Islet of Langerhans (tissue), 1 donor: ENCODE data around the gene CNTNAP2.
A peak's percentile ranks its signal among the peaks of the same experiment; 100 is the strongest.

ENCODE experiments used
- FAIRE-seq: peaks from one replicate; lab custom pipeline; 2011; peaks lifted over from hg19 to GRCh38; lab: Jason Lieb, UNC

The CNTNAP2 gene

DNA sequence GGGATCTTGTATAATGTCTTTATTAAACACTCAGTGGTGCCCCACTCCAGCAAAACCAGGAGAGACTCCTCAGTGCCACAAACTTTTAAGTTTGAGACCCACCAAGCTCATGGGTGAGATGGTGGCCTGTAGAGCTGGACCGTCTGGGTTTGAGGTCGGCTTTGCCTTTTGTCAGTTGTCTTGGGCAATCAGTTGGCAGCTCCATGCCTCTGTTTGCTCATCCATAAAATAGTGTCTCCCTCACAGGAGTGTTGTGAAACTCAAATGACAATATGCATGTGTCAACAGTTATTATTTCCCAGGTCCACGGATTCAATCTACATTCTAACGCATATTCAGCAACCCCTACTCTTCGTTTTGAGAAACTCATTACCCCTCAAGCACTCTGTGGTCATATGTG is 2106.1 kb downstream of the CNTNAP2 start:
- no peak for FAIRE-seq

DNA sequence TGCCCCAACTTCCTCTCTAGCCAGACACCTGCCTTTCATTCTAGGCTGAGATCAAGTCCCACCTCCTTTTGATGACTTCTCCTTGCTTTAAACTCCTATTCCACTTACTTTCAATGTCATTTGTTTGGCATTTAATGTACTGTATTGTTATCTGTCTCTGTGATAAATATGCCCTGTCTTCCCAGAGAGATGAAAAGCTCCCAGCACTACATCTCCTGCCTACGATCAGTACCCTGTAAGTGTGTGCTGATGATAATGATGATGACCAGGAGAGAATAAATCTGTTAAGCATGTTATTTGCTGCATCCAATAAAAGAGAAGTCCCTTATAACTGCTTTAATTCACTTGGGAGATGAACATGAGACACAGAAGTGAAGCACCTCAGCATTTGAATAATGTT is 2106.6 kb downstream of the CNTNAP2 start:
- FAIRE-seq: no peak

DNA sequence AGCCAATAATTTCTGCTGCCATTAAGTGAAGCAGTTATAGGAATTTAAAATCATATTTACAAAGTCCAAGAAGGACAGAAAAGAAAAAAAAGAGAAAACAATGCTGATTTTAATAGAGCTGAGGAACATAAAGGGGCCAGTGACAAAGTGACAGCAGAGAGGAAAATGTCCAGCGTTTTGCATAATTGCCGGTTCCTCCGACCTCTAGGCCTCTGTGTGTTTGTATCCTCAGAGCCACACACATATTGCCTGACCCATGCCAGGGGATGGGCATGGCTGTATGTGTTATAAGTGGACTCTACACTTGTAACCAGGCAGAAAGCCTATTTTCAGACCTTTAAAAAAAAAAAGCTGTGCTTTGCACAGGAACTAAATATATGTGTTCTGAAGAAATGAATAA is 2107.1 kb downstream of the CNTNAP2 start:
- no peak for FAIRE-seq

DNA sequence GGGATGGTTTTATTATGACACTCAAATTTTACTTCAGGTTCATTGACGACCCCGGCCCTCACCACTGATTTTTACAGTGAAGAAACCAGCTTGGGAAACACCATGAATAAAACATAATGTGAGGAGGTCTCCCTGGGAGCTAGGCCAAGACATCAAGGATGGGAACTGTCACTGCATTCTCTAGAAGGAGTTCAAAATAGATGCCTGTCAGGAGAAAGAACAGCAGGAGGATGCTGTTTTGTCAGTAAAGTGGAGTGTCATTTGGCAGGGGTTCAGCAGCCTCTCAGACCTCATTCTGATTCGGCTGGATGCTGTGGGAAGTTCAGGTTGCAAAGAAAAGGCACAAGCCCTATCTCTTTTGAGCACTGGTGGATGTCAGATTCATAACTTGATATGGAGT is 2113.7 kb downstream of the CNTNAP2 start:
- FAIRE-seq: no peak

DNA sequence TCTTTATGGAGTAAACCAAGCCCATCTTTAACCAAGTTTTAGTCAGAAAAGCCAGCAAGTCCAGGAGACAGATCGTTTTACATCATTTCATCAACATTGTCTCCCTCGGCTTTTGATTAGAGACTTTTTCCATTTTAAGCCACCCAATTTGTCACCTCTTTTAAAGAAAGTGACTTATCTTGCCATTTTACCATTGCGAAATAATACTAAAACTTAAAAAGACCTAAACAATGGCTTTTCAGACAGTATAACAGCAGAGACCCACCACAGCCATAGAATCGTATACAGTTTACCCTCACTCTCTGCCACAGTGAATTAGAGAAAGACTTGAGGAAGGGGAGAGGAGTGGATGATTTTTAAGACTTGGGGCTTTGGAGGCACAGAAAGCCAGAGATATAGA is 2114.3 kb downstream of the CNTNAP2 start:
- no peak for FAIRE-seq

DNA sequence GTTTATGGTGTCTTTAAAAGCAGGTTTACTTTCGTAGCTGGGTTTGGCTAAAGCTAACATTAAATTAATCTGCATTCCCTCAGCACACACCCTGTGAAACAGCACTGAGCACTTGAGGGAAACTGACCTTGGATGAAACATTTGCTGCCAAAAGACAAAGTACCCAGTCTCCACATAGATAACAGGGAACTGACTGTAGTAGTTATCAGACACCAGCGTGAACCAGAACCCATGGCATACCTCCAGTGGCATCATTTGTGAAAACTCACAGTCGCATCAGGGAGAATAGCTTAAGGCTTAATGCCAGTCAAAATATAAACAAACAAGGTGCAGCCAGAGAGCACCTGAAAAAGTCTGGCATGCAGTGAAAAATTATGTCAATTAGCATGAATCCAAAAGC is 2116.2 kb downstream of the CNTNAP2 start:
- FAIRE-seq: no peak

DNA sequence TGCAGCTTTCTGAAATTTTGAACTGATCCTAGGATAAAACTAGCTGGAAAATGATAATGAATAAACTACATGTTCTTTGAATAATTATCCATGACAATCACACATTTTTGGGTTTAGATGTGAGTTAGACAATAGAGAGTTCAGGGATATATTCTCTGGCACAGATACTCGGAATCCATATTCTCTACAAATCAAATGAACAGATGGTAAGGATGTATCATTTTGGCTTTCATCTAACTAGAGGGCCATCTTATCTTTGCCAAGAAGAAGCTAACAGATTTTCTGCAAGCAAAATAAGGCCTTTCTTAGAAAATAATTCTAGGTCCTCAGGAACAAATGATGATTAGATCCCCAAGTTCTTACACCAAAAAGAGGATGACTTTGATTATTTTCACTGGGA is 2118.1 kb downstream of the CNTNAP2 start:
- no peak for FAIRE-seq

DNA sequence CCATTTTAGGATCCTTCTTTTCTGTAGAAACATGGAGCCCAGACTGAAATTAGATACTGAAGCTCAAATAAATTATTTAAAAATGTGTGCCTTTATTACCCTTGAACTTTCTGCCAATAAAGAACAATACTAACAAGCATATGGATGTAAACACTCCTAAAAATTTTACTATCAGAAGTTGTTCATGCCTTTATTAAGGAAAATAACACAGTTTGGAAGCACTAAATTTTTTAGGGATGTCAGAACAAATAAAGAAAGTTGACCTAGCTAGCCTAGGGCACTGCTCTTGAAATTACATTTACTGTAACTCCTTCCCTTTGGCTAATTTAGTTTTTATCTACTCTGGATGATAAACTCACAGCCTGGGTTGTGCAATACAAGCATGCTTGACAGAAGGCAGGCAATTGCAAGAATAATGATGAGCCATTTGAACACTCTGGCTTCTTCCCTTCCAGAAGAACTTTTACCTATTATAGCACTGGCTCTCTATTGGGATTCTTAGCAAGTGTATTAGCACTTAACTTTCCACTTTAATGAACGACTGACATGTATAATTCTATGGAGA is 2122.2 kb downstream of the CNTNAP2 start:
- no peak for FAIRE-seq

DNA sequence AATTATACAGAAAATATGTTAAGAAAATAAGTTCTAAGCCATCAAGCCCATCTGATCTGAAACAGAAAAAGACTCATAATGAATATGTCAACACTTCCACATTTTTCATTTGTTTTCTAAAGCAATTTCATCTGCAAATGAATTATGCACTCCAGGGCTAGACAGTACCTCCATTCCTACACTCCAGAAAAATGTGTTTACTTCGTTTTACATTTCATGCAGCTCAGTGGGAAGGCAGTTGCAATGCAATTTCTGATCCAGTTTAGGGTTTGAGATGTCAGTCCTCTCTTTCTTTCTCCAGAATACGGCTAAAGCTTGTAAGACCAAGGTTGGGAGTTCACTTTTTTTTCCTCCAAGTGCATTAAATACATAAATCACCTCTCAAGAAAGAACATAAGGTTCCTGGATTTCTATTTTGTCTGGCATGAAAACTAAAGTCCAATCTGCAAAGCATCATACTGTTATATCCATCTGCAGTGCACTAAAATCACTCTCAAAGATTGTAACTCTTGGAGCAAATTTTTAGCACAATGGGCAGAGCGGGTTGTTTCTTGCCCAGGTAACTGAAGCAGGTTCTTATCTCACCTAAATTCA is 2125.2 kb downstream of the CNTNAP2 start:
- FAIRE-seq: no peak

DNA sequence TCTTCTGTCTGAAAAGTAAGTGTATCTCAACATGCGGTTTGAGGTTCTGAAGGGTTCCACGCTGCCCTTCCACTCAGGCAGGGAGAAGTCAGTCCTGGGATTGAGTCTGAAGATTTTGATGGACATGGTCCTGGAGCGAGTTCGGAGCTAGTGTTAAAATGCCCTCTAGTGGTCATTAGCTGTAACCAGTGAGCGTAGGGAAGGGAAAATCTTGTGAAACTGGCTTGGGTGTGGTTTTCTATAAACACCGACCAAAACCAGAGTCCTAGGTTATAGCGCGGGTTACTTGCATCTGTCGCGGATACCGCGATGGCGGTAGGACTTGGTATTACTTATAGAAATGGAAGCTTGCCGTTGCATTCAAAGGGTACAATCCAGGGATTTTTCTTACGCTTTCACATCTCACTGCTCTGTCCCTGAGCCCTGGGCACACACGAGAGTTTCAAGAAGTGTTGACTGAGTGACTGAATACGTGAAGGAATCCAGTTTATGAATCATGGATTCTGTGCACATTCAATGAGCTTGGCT is 2125.8 kb downstream of the CNTNAP2 start:
- FAIRE-seq: no peak

DNA sequence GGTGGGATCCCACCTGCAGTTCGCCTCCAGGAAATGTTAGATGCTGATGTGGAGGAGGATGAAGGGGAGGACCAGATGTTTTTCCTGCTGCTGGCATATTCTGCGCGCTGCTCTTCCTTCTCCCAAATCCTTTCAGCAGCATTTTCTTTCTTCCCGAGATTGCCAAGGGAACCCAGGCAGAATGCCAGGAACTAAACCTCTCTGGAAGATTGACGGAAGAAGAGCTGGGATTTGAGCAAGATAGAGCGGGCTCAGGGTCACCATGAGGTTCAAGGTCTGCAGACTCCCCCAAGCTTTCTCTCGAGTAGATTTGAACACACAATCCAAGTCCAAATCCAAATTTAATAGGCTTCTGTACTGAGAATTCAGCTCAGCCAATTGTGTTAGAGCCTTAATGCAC is 2128.8 kb downstream of the CNTNAP2 start:
- FAIRE-seq: no peak

DNA sequence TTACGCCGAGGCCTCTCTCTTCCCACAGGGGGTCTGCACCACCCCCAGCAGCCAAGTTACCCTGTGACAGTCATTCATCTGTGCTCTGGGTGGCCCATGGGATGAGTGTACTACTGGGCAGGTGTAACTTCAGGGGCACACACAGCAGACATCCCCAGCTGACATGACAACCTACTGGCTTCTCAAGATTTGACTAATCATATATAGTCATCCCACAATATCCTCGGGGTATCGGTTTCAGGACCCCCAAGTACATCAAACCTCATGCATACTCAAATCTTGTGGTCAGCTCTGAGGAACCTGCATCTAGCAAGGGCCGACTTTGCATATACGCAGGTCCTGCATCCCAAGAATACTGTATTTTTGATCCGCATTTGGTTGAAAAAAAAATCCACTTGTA is 2137.0 kb downstream of the CNTNAP2 start:
- FAIRE-seq: no peak

DNA sequence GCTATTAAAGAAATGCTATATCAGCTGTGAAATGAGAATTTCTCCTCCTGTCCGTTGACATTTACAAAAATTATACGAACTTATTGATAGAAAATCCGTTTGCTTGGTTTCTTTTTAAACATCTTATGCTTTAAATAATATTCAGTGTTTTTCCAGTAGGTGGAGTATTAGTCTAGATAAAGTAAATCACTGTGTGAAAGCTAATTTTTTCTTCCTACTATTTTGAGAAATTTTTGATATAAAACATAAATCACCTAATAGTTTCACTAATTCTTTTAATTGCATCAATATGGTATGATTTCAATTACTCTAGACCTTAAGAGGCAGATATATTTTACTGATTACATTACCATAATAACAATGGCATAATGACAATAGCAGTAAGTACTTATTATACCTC is 2138.7 kb downstream of the CNTNAP2 start:
- FAIRE-seq: no peak

DNA sequence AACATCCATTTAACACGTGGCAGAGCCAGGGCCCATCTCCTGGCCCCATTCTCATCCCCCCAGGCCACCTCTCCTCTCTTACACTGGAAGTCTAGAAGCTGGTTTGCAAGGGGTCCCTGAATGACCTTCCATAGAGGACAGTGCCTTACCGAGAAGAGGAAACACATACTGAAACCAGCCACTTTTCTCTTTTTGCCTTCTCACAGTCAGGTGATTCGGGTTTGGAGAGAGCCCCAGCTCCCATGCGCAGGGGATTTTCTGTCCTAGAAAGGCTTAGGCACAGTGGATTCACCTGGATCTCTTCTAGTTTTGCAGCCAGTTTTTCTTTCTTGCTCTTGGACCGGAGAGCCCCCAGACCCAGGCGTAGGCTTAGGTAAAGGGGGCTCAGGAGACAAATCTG is 2139.8 kb downstream of the CNTNAP2 start:
- FAIRE-seq: no peak

DNA sequence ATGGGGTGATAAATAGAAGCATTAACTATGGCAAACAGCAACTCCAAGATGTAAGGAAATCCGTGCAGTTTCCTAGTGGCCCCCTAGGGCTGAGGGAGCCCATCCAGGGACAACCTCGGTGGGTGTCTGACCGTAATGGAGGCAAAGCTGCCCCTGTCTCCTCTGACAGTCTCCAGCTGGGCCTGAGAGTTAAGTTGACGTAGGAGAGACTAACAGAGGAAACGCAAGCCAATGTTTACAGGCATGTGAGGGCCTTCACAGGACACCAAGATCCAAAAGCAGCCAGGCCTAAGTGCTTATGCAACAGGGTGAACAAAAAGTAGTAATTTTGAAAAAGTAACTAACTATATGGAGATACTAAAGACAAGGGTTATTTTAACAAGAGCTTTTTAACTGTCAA is 2144.0 kb downstream of the CNTNAP2 start:
- no peak for FAIRE-seq

DNA sequence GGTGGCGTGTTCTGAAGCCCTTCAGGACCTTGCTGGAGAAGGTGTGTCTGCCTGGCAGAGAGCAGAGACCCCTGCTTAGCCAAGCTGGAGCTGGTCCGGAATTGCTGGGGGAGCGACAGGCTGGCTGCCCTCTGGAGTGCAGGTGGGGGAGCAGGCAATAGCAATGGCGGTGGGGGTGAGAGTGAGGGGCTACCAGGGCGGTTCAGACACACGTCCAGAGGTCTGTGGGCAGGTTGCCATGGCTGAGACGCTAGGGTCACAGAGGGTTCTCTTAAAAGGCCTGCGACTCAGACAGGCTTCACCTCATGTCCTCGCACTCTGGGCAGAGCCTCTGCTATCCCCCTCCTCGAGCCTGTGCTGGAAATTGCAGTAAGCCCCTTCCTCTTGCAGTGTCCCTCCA is 2144.9 kb downstream of the CNTNAP2 start:
- no peak for FAIRE-seq

DNA sequence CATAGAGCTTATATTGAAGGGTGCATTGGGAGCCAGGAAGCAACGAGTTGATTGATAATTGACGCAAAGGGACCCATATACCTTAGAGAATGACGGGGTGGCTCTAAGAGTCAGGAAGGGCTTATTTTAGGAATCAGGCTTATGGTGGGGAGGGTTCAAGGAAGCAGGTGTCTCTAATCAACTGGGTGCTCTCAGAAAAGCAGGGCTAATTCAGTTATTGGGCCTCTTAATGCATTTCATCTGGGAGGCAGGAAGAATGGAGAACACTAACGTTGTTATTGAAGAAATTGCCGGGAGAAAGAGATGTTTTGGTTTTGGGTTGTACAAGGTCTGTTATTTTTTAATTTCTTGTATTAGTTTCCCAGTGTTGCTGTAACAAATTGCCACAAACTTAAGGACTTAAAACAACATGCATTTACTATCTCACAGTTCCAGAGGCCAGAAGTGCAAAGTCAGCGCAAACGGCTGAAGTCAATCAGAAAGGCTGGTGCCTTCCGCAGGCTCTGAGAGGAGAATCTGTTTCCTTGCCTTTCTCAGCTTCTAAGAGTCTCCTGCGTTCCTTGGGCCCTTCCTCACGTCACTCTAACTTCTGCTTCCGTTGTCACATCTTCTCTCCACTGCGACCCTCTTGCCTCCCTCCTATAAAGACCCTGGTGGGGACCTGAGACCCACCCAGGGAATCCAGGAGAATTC is 2145.5 kb downstream of the CNTNAP2 start:
- FAIRE-seq: no peak

DNA sequence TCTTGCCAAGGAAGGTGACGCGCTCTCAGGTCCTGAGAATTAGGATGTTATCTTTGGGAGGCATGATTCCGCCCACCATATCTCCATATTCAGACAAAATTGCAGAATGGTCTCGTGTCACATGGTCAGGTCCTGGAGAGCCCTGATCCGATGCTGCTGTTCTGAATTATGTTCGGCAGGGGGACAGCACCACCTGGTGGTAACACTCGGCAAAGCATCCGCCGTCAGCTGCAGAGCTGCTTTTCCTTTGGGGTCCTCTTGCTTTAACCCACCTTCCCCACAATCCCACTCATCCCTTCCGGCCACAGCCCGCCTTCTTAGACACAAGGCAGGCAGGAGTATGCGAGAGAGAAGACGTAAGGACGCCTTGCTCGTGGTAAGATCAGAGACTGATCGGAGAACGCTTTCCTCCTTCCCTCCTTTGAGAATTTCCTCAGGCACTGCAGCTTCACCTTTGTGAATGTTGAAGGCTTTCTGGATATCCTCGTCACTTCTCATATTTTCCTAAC is 2146.2 kb downstream of the CNTNAP2 start:
- FAIRE-seq: no peak

DNA sequence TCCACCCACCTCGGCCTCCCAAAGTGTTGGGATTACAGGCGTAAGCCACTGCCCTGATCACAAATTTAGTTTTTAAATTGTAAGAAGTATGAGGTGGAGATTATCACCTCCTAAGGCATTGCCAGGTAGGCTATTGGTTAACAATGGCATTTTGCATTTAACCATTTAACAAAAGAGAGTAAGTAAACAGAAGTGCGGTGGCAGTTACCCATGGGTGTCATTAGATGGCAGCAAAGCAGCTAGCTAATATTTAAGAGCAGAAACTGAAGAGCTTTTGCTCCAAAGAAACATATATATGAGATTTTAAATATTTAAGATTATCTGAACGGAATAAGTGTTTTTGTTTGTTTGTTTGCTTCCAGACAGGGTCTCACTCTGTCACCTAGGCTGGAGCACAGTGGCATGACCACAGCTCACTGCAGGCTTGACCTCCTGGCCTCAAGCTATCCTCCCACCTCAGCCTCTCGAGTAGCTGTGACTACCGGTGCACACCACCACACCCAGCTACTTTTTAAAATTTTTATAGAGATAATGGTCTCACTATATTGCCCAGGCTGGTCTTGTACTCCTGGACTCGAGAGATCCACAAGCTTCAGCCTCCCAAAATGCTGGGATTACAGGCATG is 2148.4 kb downstream of the CNTNAP2 start:
- FAIRE-seq: peak; percentile 86

DNA sequence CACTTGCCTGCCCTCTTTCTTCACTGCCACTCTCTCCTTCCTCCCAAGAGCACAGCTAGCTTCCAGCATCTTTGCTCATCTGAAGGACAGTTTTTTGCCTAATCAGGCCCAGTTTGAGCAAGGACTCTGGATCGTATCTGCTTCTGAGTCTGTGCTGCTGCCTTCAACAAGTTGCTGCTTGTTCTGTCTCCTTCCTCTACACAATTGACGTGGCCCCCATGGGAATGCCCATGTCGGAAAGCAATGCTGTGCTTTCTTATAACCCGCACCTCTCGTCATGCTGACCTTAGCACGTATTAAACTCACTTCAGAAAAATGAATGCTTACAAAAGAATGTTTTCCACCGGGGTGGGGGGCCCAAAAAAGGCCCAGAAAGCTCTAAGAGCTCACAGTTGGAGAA is 2149.3 kb downstream of the CNTNAP2 start:
- no peak for FAIRE-seq

DNA sequence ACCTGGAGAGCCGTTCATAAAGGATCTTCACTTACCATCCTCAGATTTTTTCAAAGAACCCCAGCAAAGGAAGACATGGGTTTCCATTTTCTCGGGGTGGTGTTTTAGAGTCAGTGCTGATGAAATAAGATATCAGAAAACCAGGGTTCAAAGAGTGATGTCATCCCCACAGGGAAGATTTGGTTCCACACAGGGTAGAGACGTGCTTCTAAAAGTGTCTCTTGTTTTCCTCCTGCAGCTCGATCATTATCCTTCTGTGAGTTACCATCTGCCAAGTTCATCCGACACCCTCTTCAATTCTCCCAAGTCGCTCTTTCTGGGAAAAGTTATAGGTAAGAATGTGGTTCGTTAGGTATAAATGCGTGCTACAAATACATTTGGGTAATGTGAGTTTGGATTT is 2150.2 kb downstream of the CNTNAP2 start:
- no peak for FAIRE-seq

DNA sequence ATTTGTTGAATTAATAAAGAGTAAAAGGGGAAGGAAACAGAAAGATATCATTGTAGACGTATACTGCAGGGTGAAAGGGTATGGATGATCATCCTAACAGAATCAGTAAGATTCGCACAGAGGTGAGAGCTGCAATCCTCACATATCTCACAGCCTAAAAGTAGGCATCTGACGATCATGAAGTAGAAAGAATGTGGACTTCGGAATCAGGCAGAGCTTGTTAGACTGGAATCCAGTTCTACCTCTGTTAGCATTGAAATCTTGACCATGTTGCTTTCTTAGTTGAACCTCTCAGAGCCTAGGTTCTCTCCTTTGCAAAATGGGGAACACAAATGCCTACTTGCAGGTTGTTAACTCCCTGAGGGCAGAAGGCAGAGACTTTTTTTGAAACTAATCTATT is 2154.0 kb downstream of the CNTNAP2 start:
- no peak for FAIRE-seq

DNA sequence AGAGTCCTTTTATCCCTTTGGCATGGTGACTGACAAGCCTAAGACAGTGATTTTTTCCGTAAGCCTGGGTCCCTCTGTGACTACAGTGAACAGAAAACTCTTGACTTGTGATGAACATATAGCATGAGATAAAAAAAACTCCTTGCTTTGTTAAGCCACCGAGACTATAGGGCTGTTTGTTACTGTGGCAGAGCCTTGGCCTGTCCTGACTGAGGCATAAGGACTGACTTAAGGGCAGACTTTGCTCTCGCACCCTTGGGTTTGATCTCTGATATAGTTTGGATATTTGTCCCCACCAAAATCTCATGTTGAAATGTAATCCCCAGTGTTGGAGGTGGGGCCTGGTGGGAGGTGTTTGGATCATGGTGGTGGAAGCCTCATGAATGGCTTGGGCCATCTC is 2157.5 kb downstream of the CNTNAP2 start:
- FAIRE-seq: no peak
